Thymus (tissue), 11 donors: Measurements from ENCODE around the gene KRT86. TPM values are rescaled to one million over a fixed set of nuclear protein-coding genes. Genes with fewer than 3 reads are reported as not detected.
A peak's percentile ranks its signal among the peaks of the same experiment; 100 is the strongest.

Experiments
- DNase-seq, 9 donors: peaks; one replicate each; pipeline ENCODE4 v3.0.0-alpha.2; 2013; ENCODE audit warnings: low spot score in 9 of 9, low read depth in 6 of 9, missing footprints in 1 of 9
- H3K27ac ChIP-seq, 2 donors: one replicate each; pipeline ENCODE4 v1.5.1; 2013; ENCODE audit warnings: control low read depth in 1 of 2, low read depth in 1 of 2, low read length in 1 of 2, mild to moderate bottlenecking in 1 of 2, moderate library complexity in 1 of 2
- H3K27me3 ChIP-seq, 2 donors: one replicate each; pipeline ENCODE4 v1.5.1; 2013; ENCODE audit warnings: low read length in 1 of 2; ENCODE audit not compliant: control insufficient read depth in 2 of 2, insufficient read depth in 1 of 2
- H3K36me3 ChIP-seq, 2 donors: one replicate each; pipeline ENCODE4 v1.5.1; 2013; ENCODE audit warnings: low read length in 1 of 2, mild to moderate bottlenecking in 1 of 2, moderate library complexity in 1 of 2; ENCODE audit not compliant: control insufficient read depth in 2 of 2, insufficient read depth in 2 of 2
- H3K4me1 ChIP-seq, 2 donors: one replicate each; pipeline ENCODE4 v1.5.1; 2013; ENCODE audit warnings: low read length in 2 of 2; ENCODE audit not compliant: control insufficient read depth in 2 of 2, insufficient read depth in 2 of 2
- H3K4me3 ChIP-seq, 2 donors: one replicate each; pipeline ENCODE4 v1.5.1; 2013; ENCODE audit warnings: low read length in 2 of 2, control low read depth in 1 of 2, mild to moderate bottlenecking in 1 of 2
- H3K9me3 ChIP-seq, 2 donors: one replicate each; pipeline ENCODE4 v1.5.1; 2013; ENCODE audit warnings: low read length in 1 of 2, mild to moderate bottlenecking in 1 of 2; ENCODE audit not compliant: control insufficient read depth in 2 of 2, insufficient read depth in 1 of 2
- WGBS: extraction: QIAGEN DNeasy Blood & Tissue Kit; methylation state at CpG from one replicate; pipeline ENCODE4 v1.1.7; 2013; 5-methylcytosine and 5-hydroxymethylcytosine counted together
- polyA plus RNA-seq: library from polyadenylated mRNA; stranded (reverse); fragments of 200-250 nt; gene quantifications from one replicate; pipeline ENCODE4 v1.2.3, GENCODE V29; 2013
- total RNA-seq: library from RNA; stranded (reverse); fragments of 120-200 nt; gene quantifications from one replicate; pipeline ENCODE4 v1.2.4, GENCODE V29; 2013
- donor health status: healthy.

KRT86 gene
- total and polyA plus RNA-seq, 2 donors = 0.42 to 1.4 TPM

- no peak overlapping the region for H3K27ac ChIP-seq
- H3K27me3 ChIP-seq = peaks cover 0 to 37% of the 10 kb centered on the region in 2 donors
- peaks cover 0 to 4% of the 10 kb centered on the region in 2 donors for H3K4me1 ChIP-seq
- H3K9me3 ChIP-seq = peaks cover 0 to 3% of the 10 kb centered on the region in 2 donors
- no peak overlapping the region for H3K4me3 ChIP-seq
- 90% methylated on average over 1 of the region's 1 CpG for WGBS
- no peaks in the 10 kb centered on the region for H3K36me3 ChIP-seq
- DNase-seq = no peak
These were observed 48.6 kb downstream of the KRT86 start for GRCh38 chr12:52323001-52323400.

DNA sequence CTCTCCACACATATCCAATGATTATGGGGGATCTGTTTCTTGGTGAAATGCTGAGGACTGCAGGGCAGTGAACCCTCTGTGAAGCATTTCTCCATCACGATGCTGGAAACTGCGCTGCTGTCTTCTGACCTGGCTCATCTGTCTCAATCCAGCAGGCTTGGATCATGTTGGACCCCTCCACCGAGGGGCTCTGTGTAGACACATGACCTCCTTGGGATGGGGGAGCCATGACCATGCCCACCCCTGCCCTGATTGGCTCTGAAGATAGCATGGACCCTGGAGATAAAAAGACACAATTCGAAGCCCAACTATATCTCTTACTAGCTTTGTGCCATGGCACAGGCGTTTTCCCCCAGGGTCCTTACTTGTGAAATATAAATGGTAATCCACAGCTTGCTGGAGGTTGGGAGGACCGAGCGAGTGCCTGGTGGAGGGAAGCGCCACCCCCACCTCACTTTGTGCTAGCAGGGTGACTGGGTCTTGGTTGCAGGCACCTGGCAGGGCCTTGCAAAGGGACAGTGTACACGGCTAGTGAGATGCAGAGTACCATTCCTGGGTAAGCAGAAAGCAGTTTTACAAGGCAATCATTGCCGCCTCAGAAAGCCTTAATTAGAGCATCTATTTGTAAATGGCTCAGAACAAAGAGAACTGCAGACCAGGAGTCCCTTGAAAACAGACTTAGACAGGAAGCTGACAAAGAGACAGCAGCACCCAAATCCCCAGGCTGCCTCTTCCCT lies 49.1 kb downstream of the KRT86 start:
- H3K4me1 ChIP-seq = peaks cover 0 to 4% of the 10 kb centered on the region in 2 donors
- no peak overlapping the region for H3K4me3 ChIP-seq
- no peak for DNase-seq
- 89% methylated on average over 10 of the region's 10 CpGs for WGBS
- no peak overlapping the region for H3K27ac ChIP-seq
- H3K27me3 ChIP-seq = peaks cover 0 to 33% of the 10 kb centered on the region in 2 donors
- H3K36me3 ChIP-seq = no peaks in the 10 kb centered on the region
- peaks cover 0 to 3% of the 10 kb centered on the region in 2 donors for H3K9me3 ChIP-seq

DNA sequence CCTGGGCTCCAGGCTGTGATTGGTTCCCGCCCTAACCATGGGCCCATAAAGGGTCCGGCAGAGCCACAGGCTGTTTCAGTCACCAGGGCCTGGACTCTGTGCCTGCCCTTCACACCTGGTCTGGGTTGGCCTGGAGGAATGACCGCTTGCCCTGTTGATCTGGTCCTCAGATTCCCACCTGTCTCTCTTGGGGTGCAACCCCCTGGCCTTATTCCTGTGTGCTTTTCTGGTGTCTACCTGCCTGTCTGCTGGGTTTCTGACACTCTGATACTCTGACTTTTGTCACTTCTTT lies 49.7 kb downstream of the KRT86 start:
- Histone ChIP-seq H3K27ac (no peak overlapping the region), H3K4me3 (no peak overlapping the region), H3K27me3 (peaks cover 0 to 29% of the 10 kb centered on the region in 2 donors), H3K36me3 (no peaks in the 10 kb centered on the region), H3K4me1 (peaks cover 0 to 4% of the 10 kb centered on the region in 2 donors), H3K9me3 (peaks cover 0 to 3% of the 10 kb centered on the region in 2 donors)
- WGBS = 95% methylated on average over 3 of the region's 3 CpGs
- DNase-seq = no peak

DNA sequence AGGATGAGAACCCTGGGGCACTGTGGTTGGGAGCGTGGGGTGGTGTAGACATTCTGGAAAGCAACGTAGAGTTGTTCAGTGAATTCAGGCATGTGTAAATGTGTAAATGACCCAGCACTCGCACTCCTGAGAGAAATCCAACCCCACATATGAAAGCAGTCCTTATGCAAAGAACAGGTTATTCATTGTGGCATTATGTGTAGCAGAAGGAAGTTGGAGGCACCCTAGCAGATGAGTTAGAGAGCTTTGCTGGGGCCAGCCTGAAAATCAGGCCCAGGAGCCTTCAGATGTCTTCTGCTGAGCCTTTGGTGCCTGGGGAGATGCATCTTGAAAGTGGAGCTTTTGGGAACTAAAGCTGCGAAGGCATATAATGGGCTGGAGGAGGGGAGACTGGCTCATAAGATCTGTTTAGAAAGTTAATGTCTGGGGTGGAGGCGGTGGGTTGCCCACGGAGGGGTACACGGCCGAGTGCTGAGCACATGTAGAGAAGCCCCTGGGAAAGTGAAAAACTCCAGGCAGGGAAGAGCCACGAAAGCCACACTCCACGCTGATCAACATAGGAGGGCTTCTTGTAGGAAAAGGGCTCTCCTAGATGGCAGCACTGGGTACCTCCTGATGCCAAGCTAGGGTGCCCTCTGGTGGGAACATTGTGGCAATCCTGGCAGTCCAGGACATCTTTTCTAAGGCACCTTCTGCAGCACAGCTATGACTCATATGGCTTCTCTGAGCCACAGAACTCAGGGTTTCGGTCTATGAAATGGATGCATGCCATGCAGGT lies 52.8 kb downstream of the KRT86 start:
- peaks cover 0 to 4% of the 10 kb centered on the region in 2 donors for H3K4me1 ChIP-seq
- H3K27ac ChIP-seq = no peak overlapping the region
- H3K4me3 ChIP-seq = no peak overlapping the region
- peak; percentile 33 to 79 (median 55) for DNase-seq
- H3K27me3 ChIP-seq = peaks cover 0 to 10% of the 10 kb centered on the region in 2 donors
- no peaks in the 10 kb centered on the region for H3K36me3 ChIP-seq
- 48% methylated on average over 11 of the region's 11 CpGs for WGBS
- H3K9me3 ChIP-seq = peaks cover 0 to 3% of the 10 kb centered on the region in 2 donors

DNA sequence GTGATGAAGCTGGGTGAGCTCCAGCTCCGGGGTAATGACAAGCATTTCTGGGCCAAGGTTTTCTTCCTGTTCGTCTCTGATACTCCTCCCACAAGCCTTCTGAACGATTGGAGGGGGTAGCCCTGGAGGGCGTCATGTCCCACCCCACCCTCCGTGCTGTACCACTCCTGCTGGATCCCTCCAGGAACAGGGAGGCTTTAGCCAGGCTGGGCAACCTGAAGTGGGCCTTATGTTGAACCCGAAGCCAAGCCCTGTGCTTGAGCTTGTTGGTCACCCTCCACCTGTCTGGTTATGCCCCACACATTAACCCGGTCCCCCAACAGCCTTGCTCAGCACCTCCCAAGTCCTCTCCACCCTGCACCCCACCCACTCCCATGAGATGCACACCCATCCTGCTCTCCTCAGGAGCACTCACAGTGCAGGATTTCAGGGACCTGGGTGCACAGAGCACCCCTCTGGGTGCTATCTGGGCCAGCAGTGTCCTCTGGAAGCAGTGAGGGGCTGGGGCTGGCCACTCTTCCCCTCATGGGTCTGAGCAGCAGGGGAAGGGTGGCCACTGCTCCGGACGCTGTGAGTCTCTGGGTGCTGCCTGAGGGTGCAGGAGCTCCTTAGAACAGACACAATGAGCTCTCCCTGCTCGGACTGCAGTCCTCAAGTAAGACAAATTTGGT lies 53.5 kb downstream of the KRT86 start:
- Histone ChIP-seq H3K9me3 (peaks cover 0 to 3% of the 10 kb centered on the region in 2 donors), H3K27ac (no peak overlapping the region), H3K4me1 (peaks cover 0 to 4% of the 10 kb centered on the region in 2 donors), H3K36me3 (no peaks in the 10 kb centered on the region), H3K27me3 (peaks cover 0 to 6% of the 10 kb centered on the region in 2 donors), H3K4me3 (no peak overlapping the region)
- 71% methylated on average over 10 of the region's 10 CpGs for WGBS
- DNase-seq = no peak

- WGBS = 45% methylated on average over 1 of the region's 1 CpG
- no peak overlapping the region for H3K4me3 ChIP-seq
- H3K27ac ChIP-seq = no peak overlapping the region
- H3K36me3 ChIP-seq = no peaks in the 10 kb centered on the region
- peaks cover 0 to 4% of the 10 kb centered on the region in 2 donors for H3K4me1 ChIP-seq
- H3K9me3 ChIP-seq = peaks cover 0 to 8% of the 10 kb centered on the region in 2 donors
- DNase-seq = no peak
- H3K27me3 ChIP-seq = peaks cover 0 to 5% of the 10 kb centered on the region in 2 donors
These were observed 56.6 kb downstream of the KRT86 start for GRCh38 chr12:52331039-52331438.

DNA sequence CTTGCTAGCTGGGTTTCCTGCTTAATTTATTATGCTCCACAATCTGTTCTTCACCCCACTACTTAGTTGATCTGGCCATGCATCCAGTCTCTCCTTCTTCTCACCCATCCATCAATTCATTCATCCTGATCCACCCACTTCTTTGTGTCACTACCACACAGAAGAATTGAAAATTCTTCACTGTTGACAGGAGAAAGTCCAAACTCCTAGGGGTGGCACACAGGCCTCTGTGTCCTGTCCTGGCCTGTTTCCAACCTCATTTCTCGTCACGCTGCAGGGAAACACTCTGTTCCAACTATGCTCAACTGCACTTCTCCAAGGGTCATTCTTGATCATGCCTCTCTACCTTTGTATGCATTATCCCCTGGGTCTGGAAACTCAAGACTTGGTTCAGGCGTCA lies 57.4 kb downstream of the KRT86 start:
- DNase-seq = no peak
- peaks cover 0 to 5% of the 10 kb centered on the region in 2 donors for H3K27me3 ChIP-seq
- 95% methylated on average over 3 of the region's 3 CpGs for WGBS
- H3K4me3 ChIP-seq = no peak overlapping the region
- no peaks in the 10 kb centered on the region for H3K36me3 ChIP-seq
- H3K9me3 ChIP-seq = peaks cover 0 to 8% of the 10 kb centered on the region in 2 donors
- peaks cover 0 to 4% of the 10 kb centered on the region in 2 donors for H3K4me1 ChIP-seq
- no peak overlapping the region for H3K27ac ChIP-seq

- Histone ChIP-seq H3K36me3 (no peaks in the 10 kb centered on the region), H3K27ac (no peak overlapping the region), H3K4me1 (peaks cover 0 to 4% of the 10 kb centered on the region in 2 donors), H3K9me3 (peaks cover 0 to 7% of the 10 kb centered on the region in 2 donors), H3K4me3 (no peak overlapping the region), H3K27me3 (peaks cover 0 to 5% of the 10 kb centered on the region in 2 donors)
- 100% methylated on average over 1 of the region's 1 CpG for WGBS
- DNase-seq = no peak
These were observed 57.9 kb downstream of the KRT86 start for GRCh38 chr12:52332381-52332780.

- Histone ChIP-seq H3K27me3 (peaks cover 0 to 5% of the 10 kb centered on the region in 2 donors), H3K9me3 (peaks cover 0 to 5% of the 10 kb centered on the region in 2 donors), H3K4me3 (no peak overlapping the region), H3K36me3 (no peaks in the 10 kb centered on the region), H3K27ac (no peak overlapping the region), H3K4me1 (no peaks in the 10 kb centered on the region)
- no peak for DNase-seq
- 74% methylated on average over 3 of the region's 3 CpGs for WGBS
These were observed 58.9 kb downstream of the KRT86 start for GRCh38 chr12:52333321-52333720.
